Transverse colon (tissue), 3 donors: ENCODE data around the gene UHRF1.

Experiments used
- POLR2A ChIP-seq: fragments of 450-650 bp; IDR thresholded peaks from one replicate; pipeline ENCODE4 v1.6.1; 2016; ENCODE audit warnings: antibody characterized with exemption, mild to moderate bottlenecking, moderate library complexity
- POLR2AphosphoS5 ChIP-seq, 3 donors: sonication (generic); formaldehyde crosslinking; IDR thresholded peaks; one replicate each; pipeline ENCODE4 v1.6.1; 2016; ENCODE audit warnings: antibody characterized with exemption in 3 of 3

DNA sequence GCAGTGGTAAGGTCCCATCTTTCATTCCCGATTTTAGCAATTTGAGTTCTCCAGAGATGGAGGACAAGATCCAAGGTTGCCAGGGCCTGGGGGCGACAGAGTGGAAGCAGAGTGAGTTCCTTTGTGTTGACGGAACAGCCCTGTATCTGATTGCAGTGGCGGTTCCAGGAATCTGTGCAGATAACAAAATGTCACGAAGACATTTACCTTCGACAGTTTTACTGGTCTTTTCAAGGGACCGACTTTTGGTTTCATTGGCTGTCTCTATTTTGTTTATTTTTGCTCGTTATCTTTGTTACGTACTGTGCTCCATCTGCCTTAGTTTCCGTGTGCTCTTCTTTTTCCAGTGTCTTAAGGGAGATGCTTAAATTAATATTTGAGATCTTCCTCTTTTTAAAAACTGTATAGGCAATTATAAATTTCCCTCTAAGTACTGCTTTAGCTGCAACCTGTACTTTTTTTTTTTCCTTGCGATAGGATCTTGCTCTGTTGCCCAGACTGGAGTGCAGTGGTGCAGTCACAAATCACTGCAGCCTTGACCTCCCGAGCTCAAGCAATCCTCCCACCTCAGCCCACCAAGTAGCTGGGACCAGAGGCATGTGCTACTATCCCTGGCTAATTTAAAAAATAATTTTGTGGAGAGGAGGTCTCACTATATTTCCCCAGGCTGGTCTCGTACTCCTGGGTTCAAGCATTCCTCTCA, 82.8 kb downstream of the UHRF1 start:
- TF ChIP-seq POLR2AphosphoS5 (IDR thresholded peaks at IDR 0.05) (no peak), POLR2A (no peak)
